GF-D8 (cell line): Measurements from ENCODE around the gene ZFPM1.

Source experiments
- DNase-seq: peaks from one replicate; lab custom pipeline; 2025; lab: John Stamatoyannopoulos, UW

Gene ZFPM1

GRCh38 chr16:88566158-88566557 lies 113.1 kb downstream of the ZFPM1 start:
- DNase-seq, result no peak

- no peak for DNase-seq
Observed at GRCh38 chr16:88568710-88569613, 115.9 kb downstream of the ZFPM1 start.

GRCh38 chr16:88569614-88569984 lies 116.5 kb downstream of the ZFPM1 start:
- no peak for DNase-seq

GRCh38 chr16:88569985-88570690 lies 117.1 kb downstream of the ZFPM1 start, which contains the start of gene ZC3H18:
TSS of gene ZC3H18 (plus strand) at chr16:88570403. CDS start at chr16:88577124, 6,721 bp downstream.
- DNase-seq, result peak; percentile 75

GRCh38 chr16:88570691-88571092 lies 117.6 kb downstream of the ZFPM1 start:
- no peak for DNase-seq

GRCh38 chr16:88575251-88575650 lies 122.2 kb downstream of the ZFPM1 start:
- DNase-seq, result no peak

GRCh38 chr16:88576307-88576706 lies 123.2 kb downstream of the ZFPM1 start:
- DNase-seq, result no peak

GRCh38 chr16:88577166-88577565 lies 124.1 kb downstream of the ZFPM1 start:
- no peak for DNase-seq

- DNase-seq, result no peak
Observed at GRCh38 chr16:88578446-88579313, 125.6 kb downstream of the ZFPM1 start.

- no peak for DNase-seq
Observed at GRCh38 chr16:88580371-88580770, 127.3 kb downstream of the ZFPM1 start.

- DNase-seq, result no peak
Observed at GRCh38 chr16:88581033-88581432, 128.0 kb downstream of the ZFPM1 start.

GRCh38 chr16:88582912-88583575 lies 130.0 kb downstream of the ZFPM1 start:
- no peak for DNase-seq

- DNase-seq, result no peak
Observed at GRCh38 chr16:88584676-88585075, 131.6 kb downstream of the ZFPM1 start.

- DNase-seq, result no peak
Observed at GRCh38 chr16:88585269-88585668, 132.2 kb downstream of the ZFPM1 start.

- DNase-seq, result no peak
Observed at GRCh38 chr16:88585927-88586581, 133.0 kb downstream of the ZFPM1 start.
